Measurements from ENCODE around the gene MYO1D.
"Not testable (repeated sequence)": the region's sequence is repeated elsewhere in the genome, so short reads cannot be mapped to it uniquely, and the experiment has no call there.

Gene MYO1D

DNA sequence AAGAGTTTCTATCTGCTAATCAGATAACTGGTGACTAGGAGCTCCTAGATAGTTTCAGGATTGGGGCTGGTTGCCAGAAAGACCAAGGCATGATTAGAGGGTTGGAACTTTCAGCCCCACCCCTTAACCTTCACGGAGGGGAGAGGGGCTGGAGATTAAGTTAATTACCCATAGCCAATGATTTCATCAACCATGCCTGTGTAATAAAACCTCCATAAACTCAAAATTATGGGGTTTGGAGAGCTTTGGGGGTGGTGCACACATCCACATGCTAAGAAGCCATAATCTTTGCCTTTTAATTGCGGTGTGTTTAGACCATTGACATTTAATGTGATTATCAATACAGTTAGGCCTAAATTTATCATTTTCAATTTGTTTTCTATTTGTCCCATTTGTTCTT lies 228.5 kb downstream of the MYO1D start:
- H3K4me3 ChIP-seq (ENCODE audit: low read depth, low read length): no peak overlapping the region
- in situ Hi-C loops (cut with HindIII; ENCODE audit: low sequenced_read_pairs): no loop called here
- TF ChIP-seq, protein P1, sequence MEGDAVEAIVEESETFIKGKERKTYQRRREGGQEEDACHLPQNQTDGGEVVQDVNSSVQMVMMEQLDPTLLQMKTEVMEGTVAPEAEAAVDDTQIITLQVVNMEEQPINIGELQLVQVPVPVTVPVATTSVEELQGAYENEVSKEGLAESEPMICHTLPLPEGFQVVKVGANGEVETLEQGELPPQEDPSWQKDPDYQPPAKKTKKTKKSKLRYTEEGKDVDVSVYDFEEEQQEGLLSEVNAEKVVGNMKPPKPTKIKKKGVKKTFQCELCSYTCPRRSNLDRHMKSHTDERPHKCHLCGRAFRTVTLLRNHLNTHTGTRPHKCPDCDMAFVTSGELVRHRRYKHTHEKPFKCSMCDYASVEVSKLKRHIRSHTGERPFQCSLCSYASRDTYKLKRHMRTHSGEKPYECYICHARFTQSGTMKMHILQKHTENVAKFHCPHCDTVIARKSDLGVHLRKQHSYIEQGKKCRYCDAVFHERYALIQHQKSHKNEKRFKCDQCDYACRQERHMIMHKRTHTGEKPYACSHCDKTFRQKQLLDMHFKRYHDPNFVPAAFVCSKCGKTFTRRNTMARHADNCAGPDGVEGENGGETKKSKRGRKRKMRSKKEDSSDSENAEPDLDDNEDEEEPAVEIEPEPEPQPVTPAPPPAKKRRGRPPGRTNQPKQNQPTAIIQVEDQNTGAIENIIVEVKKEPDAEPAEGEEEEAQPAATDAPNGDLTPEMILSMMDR (IDR thresholded peaks at IDR 0.05; ENCODE audit: low read depth, low read length): no peak
- no peak for DNase-seq (ENCODE audit: low read depth, low spot score)

DNA sequence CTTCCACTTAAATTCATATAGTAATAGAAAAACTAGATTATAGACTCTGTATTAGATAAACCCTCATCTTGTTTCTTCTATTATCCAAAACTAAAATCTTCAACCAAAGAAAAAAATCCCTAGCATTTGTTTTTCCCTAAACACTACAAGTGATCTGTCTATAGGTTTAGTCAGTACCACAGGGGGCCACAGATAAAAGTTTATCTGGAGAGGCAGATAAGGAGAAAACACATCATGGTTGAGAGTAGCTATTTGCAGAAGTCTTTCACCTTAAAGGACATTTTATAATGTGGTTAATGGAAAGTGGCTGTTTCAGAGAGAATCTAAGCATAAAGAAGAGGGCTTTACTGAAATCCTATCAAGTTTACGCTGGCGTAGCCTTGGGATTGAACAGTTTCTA lies 230.0 kb downstream of the MYO1D start:
- TF ChIP-seq, protein P1 (IDR thresholded peaks at IDR 0.05; ENCODE audit: low read depth, low read length): no peak
- no peak for DNase-seq (ENCODE audit: low read depth, low spot score)
- in situ Hi-C loops (cut with HindIII; ENCODE audit: low sequenced_read_pairs): no loop called here
- no peak overlapping the region for H3K4me3 ChIP-seq (ENCODE audit: low read depth, low read length)

DNA sequence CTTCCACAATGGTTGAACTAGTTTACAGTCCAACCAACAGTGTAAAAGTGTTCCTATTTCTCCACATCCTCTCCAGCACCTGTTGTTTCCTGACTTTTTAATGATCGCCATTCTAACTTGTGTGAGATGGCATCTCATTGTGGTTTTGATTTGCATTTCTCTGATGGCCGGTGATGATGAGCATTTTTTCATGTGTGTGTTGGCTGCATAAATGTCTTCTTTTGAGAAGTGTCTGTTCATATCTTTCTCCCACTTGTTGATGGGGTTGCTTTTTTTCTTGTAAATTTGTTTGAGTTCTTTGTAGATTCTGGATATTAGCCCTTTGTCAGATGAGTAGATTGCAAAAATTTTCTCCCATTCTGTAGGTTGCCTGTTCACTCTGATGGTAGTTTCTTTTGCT lies 235.4 kb downstream of the MYO1D start:
- H3K4me3 ChIP-seq (ENCODE audit: low read depth, low read length); in situ Hi-C loops (cut with HindIII; ENCODE audit: low sequenced_read_pairs); DNase-seq (ENCODE audit: low read depth, low spot score): not testable (repeated sequence)

DNA sequence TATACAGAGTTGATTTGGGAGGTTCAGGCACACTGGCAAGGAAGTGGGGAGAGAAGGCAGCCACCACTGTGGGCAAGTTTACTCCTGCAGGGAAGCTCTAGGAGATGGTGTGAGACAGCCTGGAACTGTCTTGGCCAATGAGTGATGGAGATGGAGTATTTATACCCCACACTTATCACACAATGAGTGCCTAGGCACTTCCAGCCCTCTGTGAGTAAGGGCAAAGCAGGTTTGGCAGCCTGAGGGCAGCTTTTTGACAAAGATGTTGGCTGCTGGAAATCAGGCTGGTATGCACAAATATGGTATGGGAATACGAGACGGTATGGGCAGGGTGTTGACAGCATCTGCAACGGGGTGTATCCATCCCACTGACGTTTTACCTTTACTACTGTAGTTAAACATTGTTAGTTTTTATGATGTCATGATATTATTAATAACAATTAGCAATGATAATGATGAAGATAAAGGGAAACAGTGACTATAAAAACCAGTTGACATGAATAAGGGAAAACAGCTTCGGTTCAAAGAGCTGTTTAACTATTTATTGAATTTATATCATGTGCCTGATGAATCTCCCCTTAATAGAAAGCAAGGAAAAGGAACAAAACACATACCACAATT lies 240.2 kb downstream of the MYO1D start:
- no peak for DNase-seq (ENCODE audit: low read depth, low spot score)
- TF ChIP-seq, protein P1 (IDR thresholded peaks at IDR 0.05; ENCODE audit: low read depth, low read length): no peak
- no peak overlapping the region for H3K4me3 ChIP-seq (ENCODE audit: low read depth, low read length)
- in situ Hi-C loops (cut with HindIII; ENCODE audit: low sequenced_read_pairs): no loop called here

DNA sequence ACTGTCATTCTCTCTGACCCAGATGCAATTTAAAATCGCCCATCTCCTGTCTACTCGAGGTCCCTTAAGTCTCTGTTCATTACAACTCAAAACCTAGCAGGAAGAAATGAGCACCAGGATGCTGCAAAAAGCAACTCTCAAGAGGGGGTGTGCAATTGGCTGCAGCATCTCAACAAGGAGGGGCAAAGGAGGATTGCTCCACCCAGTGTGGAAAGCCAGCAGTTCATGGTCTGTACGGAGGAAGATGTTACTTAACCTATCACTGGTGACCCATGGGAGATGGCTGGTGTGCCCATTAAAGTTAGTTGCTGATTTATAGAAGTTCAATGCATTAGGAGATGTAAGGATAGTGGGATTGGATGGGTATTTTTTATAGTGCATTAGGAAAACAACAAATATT lies 242.8 kb downstream of the MYO1D start:
- no peak for DNase-seq (ENCODE audit: low read depth, low spot score)
- TF ChIP-seq, protein P1 (IDR thresholded peaks at IDR 0.05; ENCODE audit: low read depth, low read length): no peak
- H3K4me3 ChIP-seq (ENCODE audit: low read depth, low read length): no peak overlapping the region
- in situ Hi-C loops (cut with HindIII; ENCODE audit: low sequenced_read_pairs): no loop called here

DNA sequence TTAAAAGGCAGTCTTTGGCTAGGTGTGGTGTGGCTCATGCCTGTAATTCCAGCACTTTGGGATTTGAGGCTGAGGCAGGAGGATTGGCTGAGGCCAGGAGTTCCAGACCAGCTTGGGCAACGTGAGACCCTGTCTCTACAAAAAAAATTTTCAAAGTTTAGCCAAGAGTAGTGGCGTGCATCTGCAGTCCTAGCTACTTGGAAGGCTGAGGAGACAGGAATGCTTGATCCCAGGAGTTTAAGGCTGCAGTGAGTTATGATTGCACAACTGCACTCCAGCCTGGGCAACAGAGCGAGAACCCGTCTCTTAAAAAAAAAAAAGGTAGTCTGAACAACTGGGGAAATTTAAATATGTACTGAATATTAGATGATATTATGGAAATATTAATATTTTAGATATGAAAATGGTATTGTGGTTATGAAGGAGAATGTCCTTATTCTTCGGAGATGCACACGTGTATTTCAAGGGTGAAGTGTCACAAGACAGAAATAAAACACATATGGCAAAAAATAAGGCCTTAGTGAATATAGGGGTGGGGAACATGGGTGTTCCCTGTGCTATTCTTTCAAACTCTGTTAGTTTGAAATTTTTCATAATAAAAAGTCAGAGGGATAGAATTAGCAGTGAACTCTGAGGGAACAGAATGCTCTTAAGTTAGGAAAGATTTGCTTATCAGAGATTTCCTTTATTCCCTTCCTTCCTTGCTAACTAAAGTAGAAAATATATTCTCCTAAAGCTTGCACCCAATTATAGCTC lies 245.4 kb downstream of the MYO1D start:
- no peak overlapping the region for H3K4me3 ChIP-seq (ENCODE audit: low read depth, low read length)
- in situ Hi-C loops (cut with HindIII; ENCODE audit: low sequenced_read_pairs): no loop called here
- no peak for DNase-seq (ENCODE audit: low read depth, low spot score)
- TF ChIP-seq, protein P1 (IDR thresholded peaks at IDR 0.05; ENCODE audit: low read depth, low read length): no peak

DNA sequence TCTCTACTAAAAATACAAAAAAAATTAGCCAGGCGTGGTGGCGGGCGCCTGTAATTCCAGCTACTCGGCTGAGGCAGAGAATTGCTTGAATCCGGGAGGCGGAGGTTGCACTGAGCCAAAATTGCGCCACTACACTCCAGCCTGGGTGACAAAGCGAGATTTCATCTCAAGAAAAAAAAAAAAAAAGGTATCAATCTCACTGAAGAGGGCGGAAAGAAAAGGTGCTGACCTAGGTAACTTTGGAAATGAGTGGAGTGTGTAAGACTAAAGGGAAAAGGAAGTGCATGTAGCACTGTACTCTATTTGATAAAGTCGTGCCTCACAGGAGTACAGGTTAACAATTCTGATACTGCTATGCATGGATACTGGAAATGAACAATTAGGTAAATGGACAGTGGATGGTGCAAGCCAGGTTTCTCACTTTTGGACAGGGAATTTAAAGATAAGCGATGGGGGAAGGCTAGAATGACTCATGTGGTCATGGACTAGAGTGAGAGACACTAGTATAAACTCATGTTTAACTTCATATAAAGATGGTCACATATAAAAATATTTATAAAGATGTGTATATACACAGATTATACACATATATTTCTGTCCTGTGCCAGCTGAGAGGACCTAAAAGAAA lies 247.2 kb downstream of the MYO1D start:
- H3K4me3 ChIP-seq (ENCODE audit: low read depth, low read length): no peak overlapping the region
- in situ Hi-C loops (cut with HindIII; ENCODE audit: low sequenced_read_pairs): no loop called here
- no peak for DNase-seq (ENCODE audit: low read depth, low spot score)
- TF ChIP-seq, protein P1 (IDR thresholded peaks at IDR 0.05; ENCODE audit: low read depth, low read length): no peak

Data from astrocyte of the spinal cord (primary cell).